Dedifferentiated amniotic fluid mesenchymal stem cell (primary cell): Measurements from ENCODE around the gene AP1G2.
"Not testable (repeated sequence)": the region's sequence is repeated elsewhere in the genome, so short reads cannot be mapped to it uniquely, and the experiment has no call there.

Experiments
- DNase-seq: peaks from one replicate; pipeline ENCODE4 v3.0.0-alpha.2; 2016; ENCODE audit errors: extremely low spot score

The AP1G2 gene, protein sequence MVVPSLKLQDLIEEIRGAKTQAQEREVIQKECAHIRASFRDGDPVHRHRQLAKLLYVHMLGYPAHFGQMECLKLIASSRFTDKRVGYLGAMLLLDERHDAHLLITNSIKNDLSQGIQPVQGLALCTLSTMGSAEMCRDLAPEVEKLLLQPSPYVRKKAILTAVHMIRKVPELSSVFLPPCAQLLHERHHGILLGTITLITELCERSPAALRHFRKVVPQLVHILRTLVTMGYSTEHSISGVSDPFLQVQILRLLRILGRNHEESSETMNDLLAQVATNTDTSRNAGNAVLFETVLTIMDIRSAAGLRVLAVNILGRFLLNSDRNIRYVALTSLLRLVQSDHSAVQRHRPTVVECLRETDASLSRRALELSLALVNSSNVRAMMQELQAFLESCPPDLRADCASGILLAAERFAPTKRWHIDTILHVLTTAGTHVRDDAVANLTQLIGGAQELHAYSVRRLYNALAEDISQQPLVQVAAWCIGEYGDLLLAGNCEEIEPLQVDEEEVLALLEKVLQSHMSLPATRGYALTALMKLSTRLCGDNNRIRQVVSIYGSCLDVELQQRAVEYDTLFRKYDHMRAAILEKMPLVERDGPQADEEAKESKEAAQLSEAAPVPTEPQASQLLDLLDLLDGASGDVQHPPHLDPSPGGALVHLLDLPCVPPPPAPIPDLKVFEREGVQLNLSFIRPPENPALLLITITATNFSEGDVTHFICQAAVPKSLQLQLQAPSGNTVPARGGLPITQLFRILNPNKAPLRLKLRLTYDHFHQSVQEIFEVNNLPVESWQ

DNA sequence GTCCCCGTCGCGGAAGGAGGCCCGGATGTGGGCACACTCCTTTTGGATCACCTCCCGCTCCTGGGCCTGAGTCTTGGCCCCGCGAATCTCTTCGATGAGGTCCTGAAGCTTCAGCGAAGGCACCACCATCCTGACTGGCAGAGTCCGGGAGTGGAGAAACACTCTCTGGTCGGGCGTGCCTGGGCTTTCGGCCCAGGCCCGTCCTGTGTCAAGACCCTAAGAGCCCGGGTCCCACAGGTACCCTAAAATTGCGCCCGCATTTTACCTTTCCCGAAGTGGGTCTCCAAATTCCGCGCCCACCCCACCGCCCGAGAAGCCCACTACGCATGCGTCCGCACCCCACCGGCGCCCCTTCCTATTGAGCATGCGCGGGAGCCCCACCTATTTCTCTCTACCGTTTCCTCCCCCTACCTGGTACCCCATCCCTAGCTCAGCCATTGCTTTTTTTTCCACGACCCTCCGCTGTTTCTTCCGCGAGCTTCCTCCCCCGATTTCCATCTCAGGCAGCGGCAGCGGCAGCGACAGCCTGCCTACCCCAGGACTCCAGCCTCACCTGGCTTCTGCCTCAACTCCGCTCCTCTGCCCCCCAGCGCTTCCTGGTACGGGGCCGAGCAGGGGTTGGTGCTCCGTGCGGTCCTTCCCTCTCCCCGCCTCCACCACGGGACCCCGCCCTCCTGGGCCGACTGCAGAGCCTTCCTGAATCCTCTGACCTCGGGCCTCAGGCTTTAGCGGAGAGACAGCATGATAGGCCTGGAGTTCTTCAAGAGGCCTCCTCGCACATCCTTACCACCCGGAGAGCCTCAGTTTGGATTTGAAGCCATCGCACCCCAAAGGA lies at the start of gene AP1G2:
AP1G2 (minus strand) TSS at position 606 of the 835 bp plus-strand sequence; CDS start at position 129, 477 bp downstream.
- DNase-seq = no peak

GRCh38 chr14:23615856-23616255 lies 48.3 kb upstream of the AP1G2 start:
- no peak for DNase-seq

DNA sequence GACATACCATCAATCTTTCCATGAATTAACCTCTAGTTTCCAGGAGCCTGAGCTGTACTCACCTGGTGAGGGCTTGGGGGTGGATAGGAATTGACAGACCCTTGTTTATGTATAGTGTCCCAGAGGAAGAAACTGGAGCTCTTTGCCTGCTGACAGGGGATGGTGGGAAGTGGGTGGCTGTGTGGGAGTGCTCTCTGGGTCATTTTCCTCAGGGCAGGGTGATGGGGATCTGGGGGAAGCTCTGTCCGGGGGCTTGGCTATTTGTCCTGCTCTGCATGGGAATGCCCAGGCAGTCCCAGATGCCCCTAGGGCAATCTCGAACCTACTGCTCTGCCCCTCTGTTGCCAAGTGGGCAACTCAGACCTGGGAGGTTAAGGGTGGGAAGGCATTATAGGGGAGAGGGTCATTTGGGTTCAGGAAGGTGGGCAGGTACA lies 46.8 kb upstream of the AP1G2 start:
- DNase-seq = no peak

GRCh38 chr14:23613242-23614070 lies 45.9 kb upstream of the AP1G2 start:
- no peak for DNase-seq

DNA sequence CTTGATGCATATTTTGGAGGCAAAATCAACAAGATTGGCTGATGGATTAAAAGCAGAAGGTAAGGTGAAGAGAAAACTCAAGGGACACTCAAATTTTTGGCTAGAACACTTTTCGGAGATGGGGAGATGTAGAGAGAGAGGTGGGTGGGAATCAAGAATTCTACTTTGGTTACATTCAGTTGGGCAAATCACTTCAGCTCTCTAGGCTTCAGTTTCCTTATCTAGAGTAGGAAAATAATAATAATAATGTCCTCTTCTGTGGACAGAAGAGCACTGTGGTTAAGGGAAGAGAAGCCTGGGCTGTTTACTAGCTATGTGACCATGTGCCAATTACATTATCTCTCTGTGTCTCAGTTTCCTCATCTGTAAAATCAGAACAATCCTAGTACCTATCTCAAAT lies 45.2 kb upstream of the AP1G2 start:
- no peak for DNase-seq

- DNase-seq = no peak
Measured at GRCh38 chr14:23612354-23612732, 44.8 kb upstream of the AP1G2 start.

DNA sequence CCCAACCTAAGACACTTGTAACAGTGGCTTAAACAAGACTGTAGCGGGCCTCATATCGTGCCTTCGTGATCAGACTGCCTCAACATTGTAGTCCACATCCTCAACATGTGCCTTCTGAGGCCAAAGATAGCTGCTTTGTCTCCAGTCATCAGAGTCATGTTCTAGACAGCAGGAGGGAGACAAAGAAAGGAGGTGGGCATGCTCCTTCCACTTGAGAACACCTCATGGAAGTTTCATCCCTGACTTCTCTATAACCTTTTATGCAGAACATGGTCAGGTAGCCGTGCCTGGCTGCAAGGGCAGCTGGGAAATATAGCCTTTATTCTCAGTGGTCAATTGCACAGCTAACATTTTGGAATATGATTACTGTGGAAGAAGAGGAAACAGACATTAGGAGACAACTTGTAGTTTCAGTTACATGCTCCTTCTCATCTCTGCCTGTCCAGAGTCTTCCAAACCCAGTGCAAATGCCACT lies 43.3 kb upstream of the AP1G2 start:
- no peak for DNase-seq

DNA sequence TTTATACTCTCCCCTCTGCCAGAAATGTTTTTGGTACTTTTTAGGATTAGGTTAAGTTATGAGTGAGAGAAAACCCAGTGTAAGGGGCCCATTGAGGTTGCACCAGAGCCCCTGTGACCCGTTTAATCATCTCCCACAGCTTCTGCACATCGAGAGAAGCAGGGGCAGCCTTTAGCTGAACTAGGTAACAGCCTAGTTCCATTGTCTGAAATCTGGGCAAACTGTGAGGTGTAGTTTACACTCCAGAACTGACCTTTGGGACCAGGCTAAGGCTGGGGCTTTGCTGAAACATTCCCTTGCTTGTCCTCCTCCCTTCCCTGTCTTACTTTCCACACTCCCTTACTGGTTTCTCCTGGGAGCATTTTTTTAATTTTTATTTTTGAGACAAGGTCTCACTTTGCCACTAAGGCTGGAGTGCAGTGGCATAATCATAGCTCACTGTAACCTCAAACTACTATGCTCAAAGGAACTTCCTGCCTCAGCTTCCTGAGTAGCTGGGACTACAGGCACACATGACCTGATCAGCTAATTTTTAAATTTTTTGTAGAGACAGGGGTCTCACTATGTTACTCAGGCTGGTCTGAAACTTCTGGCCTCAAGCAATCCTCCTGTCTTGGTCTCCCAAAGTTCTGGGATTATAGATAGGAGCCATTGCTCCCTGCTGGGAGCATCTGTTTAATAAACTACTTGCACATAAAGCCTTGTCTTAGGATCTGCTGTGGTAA lies 42.7 kb upstream of the AP1G2 start:
- DNase-seq = no peak

DNA sequence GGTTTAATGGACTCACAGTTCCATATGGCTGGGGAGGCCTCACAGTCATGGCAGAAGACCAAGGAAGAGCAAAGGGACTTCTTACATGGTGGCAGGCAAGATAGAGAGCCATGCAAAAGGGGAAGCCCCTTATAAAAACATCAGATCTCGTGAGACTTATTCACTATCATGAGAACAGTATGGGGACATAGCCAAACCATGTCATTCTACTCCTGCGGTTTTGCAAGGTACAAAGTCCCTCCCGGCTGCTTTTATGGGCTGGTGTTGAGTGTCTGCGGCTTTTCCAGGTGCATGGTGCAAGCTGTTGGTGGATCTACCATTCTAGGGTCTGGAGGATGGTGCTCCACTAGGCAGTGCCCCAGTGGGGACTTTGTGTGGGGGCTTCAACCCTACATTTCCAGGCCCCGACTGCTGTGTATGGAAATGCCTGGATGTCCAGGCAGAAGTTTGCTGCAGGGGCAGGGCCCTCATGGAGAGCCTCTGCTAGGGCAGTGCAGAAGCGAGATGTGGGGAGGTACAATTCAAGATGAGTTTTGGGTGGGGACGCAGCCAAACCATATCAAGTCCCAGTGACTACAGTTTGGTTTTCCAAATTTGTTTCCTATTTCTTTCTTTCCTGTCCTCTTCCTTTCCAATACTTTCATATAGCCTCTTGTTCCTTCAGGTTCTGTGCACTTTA lies 42.0 kb upstream of the AP1G2 start:
- not testable (repeated sequence) for DNase-seq

DNA sequence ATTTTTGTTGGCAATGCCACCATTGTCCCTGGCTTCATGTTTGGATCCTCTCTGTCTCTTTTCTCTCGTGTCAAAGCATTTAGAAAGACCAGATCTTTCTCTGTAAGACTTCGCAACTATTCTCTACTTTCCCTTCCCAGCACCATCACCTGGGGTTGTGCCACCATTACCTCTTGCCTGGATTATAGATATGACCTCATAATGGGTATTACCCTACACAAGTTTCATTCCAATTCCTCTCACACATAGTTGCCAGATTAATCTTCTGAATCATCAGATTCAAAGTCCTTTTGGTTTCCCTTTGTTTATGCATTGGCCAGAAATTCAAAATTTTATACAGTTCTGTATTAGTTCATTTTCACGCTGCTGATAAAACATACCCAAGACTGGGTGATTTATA lies 41.4 kb upstream of the AP1G2 start:
- DNase-seq = no peak

DNA sequence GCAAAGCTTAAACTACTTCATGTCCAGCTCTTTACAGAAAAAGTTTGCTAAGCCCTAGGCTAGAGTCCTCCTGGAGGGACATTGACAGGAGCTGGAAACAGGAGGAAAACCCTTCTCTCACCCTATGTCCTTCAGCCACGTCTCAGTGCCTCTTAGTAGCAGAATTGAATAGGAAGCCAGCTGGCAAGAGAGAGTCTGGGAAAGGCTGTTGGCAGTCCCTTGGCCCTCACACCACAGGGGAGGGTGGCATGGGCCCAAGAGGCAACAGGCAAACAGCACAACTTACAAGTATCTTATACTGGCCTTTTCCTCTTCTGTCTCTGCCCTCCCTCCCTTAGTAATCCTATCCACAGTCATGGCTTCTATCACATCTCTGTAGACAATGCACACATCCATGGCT lies 40.9 kb upstream of the AP1G2 start:
- no peak for DNase-seq

- no peak for DNase-seq
Measured at GRCh38 chr14:23605931-23606585, 38.5 kb upstream of the AP1G2 start.

DNA sequence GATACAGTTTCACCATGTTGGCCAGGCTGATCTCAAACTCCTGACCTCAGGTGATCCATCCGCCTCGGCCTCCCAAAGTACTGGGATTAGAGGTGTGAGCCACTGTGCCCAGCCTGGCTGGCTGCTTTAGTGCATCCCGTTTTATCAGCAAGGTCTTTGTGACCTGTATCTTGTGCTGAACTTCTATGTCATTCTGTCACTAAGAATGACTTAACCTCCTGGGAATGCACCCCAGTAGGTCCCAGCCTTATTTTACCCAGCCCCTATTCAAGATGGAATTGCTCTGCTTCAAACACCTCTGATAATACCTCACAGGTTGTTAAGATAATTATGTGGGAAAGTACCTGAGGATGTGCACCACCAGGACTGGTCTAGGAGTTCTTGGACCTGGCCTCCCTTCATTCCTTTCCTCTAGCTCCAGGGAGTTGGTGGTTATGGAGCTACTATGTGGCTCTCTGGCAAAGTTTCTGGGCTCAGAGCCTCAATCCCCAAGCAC lies 37.1 kb upstream of the AP1G2 start:
- no peak for DNase-seq

- no peak for DNase-seq
Measured at GRCh38 chr14:23604148-23604547, 36.6 kb upstream of the AP1G2 start.

DNA sequence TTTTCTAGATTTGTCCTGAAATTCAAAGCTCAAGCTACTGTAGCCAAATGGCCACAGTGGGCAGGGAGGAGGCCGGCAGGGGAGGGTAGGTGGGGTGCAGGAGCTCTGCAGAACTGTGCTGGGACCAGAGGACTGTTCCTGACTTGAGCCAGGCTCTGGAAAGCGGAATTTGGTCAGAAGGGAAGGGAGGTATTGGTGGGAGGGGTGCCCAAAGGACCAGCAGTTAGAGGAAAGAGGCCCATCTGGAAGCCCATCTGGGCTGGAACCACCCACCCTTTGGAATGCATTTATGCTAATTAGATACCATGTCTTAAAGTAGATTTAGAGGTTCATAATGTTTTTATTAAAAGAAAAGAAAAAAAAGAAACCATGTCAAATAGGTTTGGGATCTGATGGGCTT lies 35.5 kb upstream of the AP1G2 start:
- DNase-seq = no peak

GRCh38 chr14:23602181-23603095 lies 34.8 kb upstream of the AP1G2 start:
- DNase-seq = no peak

DNA sequence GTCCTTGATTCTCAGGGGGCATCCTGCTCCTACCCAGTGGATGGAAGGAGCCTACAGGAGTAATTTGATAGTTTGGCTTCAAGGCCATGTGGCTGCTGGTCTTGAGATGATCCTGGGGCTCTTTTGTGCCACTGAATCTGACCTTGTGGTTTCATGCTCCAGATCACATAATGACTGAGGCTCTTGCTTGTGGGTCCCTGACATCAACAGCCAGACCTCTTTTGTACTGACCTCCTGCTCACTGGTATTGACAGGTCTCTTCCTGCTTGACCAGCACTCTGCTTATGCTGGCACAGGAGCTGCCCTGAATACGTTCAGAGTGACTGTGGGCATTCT lies 34.2 kb upstream of the AP1G2 start:
- no peak for DNase-seq

- DNase-seq = no peak
Measured at GRCh38 chr14:23601424-23601823, 33.8 kb upstream of the AP1G2 start.
